NCI-H2196 (cell line): Measurements from ENCODE around the gene PRRC2B.
"Not testable (repeated sequence)": the region's sequence is repeated elsewhere in the genome, so short reads cannot be mapped to it uniquely, and the experiment has no call there.

Experiments used
- DNase-seq: peaks from one replicate; lab custom pipeline; 2025; ENCODE audit not compliant: unreplicated experiment; lab: John Stamatoyannopoulos, UW

Gene PRRC2B

GRCh38 chr9:131393622-131394463 is at the start of gene PRRC2B:
Gene PRRC2B, plus strand, starts transcription at chr9:131394086. Its CDS starts 36,059 bp downstream, at chr9:131430145.
- DNase-seq, result peak; percentile 90

GRCh38 chr9:131344931-131345535 is 48.9 kb upstream of the PRRC2B start:
- DNase-seq, result not testable (repeated sequence)

GRCh38 chr9:131346559-131346958 is 47.3 kb upstream of the PRRC2B start:
- DNase-seq, result no peak

- no peak for DNase-seq
Observed at GRCh38 chr9:131347376-131348020, 46.4 kb upstream of the PRRC2B start.

- DNase-seq, result no peak
Observed at GRCh38 chr9:131348631-131349521, 45.0 kb upstream of the PRRC2B start.

GRCh38 chr9:131349522-131349880 is 44.4 kb upstream of the PRRC2B start:
- DNase-seq, result no peak

- peak; percentile 80 for DNase-seq
Observed at GRCh38 chr9:131349881-131350563, 43.9 kb upstream of the PRRC2B start.

GRCh38 chr9:131356479-131356878 is 37.4 kb upstream of the PRRC2B start:
- not testable (repeated sequence) for DNase-seq

GRCh38 chr9:131358556-131358955 is 35.3 kb upstream of the PRRC2B start:
- no peak for DNase-seq

- DNase-seq, result peak; percentile 27
Observed at GRCh38 chr9:131361202-131361833, 32.6 kb upstream of the PRRC2B start.

GRCh38 chr9:131365546-131365945 is 28.3 kb upstream of the PRRC2B start:
- DNase-seq, result no peak

GRCh38 chr9:131366761-131367401 is 27.0 kb upstream of the PRRC2B start:
- DNase-seq, result no peak

- no peak for DNase-seq
Observed at GRCh38 chr9:131367450-131367849, 26.4 kb upstream of the PRRC2B start.

- DNase-seq, result peak; percentile 39
Observed at GRCh38 chr9:131370638-131371037, 23.2 kb upstream of the PRRC2B start.

GRCh38 chr9:131372599-131372973 is 21.3 kb upstream of the PRRC2B start:
- DNase-seq, result not testable (repeated sequence)

- DNase-seq, result not testable (repeated sequence)
Observed at GRCh38 chr9:131374638-131375037, 19.2 kb upstream of the PRRC2B start.

GRCh38 chr9:131379056-131379455 is 14.8 kb upstream of the PRRC2B start:
- no peak for DNase-seq

- peak; percentile 51 for DNase-seq
Observed at GRCh38 chr9:131382850-131383729, 10.8 kb upstream of the PRRC2B start.
